IPS-15b (cell line): ENCODE data around the gene CRIP3.

Source experiments
- H3K27me3 ChIP-seq: one replicate; pipeline ENCODE4 v1.6.1; 2013; ENCODE audit warnings: low read length; ENCODE audit not compliant: control insufficient read depth, insufficient read depth
- H3K36me3 ChIP-seq: one replicate; pipeline ENCODE4 v1.6.1; 2013; ENCODE audit warnings: low read length; ENCODE audit not compliant: control insufficient read depth, insufficient read depth
- H3K4me1 ChIP-seq: one replicate; pipeline ENCODE4 v1.6.1; 2013; ENCODE audit warnings: mild to moderate bottlenecking, low read length; ENCODE audit not compliant: control insufficient read depth, insufficient read depth
- H3K4me3 ChIP-seq: one replicate; pipeline ENCODE4 v1.5.1; 2013; ENCODE audit warnings: low read depth, low read length
- H3K9ac ChIP-seq: one replicate; pipeline ENCODE4 v1.6.1; 2013; ENCODE audit warnings: low read depth, mild to moderate bottlenecking, low read length
- H3K9me3 ChIP-seq: one replicate; pipeline ENCODE4 v1.6.1; 2013; ENCODE audit warnings: mild to moderate bottlenecking, low read length; ENCODE audit not compliant: control insufficient read depth, insufficient read depth

CRIP3 gene

DNA sequence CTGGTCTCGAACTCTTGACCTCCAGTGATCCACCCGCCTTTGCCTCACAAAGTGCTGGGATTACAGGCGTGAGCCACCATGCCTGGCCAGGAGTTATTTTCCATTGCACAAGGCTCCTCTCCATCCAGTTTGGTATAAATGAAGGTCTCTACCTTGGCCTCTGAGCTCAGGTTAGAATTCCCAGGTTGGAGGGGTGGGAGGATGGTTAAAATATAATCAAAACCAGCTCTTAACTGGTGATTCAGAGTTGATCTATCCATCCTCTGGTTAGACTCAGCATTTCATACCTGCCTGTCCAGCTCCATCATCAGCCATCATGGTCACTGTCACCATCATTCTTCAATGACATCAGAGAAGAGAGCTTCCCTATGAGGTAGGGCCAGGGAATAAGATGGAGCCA is 13.2 kb downstream of the CRIP3 start:
- Histone ChIP-seq H3K4me1 (no peaks in the 10 kb centered on the region), H3K4me3 (no peak overlapping the region), H3K27me3 (no peaks in the 10 kb centered on the region), H3K9ac (no peak overlapping the region), H3K36me3 (no peaks in the 10 kb centered on the region), H3K9me3 (no peaks in the 10 kb centered on the region)

DNA sequence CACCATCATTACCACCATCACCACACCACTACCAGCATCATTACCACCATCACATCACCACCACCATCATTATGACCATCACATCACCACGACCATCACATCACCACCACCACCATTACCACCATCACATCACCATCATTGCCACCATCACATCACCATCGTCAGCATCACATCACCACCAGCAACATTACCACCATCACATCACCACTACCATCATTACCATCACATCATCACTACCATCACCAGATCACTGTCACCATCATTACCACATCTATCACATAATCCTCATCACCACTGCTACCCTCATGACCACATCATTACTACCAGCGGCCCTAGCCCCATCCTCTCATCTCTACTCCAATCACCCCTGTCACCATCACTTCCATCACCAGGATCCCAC is 14.1 kb downstream of the CRIP3 start:
- no peak overlapping the region for H3K9ac ChIP-seq
- no peaks in the 10 kb centered on the region for H3K36me3 ChIP-seq
- H3K9me3 ChIP-seq: no peaks in the 10 kb centered on the region
- H3K27me3 ChIP-seq: no peaks in the 10 kb centered on the region
- no peak overlapping the region for H3K4me3 ChIP-seq
- H3K4me1 ChIP-seq: no peaks in the 10 kb centered on the region

DNA sequence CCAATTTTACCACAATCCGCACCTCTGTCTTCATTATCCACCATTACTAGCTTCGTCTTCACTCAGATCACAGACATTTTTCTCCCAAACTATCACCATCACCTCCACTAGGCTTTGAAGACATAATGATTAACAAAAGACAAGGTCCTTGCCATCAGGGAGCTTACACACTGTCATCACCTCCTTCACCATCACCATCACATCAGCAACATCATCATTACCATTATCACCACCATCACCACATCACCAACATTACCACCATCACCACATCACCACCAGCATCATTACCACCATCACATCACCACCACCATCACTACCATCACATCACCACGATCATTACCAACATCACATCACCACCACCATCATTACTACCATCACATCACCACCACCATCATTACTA is 14.9 kb downstream of the CRIP3 start:
- Histone ChIP-seq H3K9me3 (no peaks in the 10 kb centered on the region), H3K36me3 (no peaks in the 10 kb centered on the region), H3K9ac (no peak overlapping the region), H3K4me1 (no peaks in the 10 kb centered on the region), H3K27me3 (no peaks in the 10 kb centered on the region), H3K4me3 (no peak overlapping the region)

DNA sequence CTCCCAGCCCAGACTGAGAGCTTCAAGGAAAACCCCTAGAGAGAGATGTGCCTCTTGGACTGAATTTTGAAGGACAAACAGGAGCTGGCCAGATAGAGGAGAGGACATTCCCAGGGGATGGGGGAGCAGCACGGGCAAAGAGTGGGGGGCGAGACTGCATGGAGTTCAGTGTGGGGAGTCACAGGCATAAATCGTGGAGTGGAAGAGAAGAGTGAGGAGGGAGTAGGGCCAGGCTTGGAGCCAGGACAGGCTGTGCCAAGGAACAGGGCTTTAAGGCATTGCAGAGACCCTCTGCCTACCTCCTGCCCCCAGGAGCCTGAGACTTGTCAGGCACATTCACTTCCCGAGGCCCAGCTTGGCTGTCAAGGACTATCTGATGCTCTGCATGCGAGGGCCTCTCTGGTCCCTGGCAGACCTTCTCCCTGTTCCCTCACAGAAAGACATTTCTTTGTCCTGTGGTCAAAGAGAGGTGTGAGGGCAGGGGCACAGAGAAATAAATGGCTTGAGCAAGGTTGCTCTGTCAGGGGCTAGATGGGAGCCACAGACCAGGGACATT is 15.8 kb downstream of the CRIP3 start:
- H3K4me3 ChIP-seq: no peak overlapping the region
- no peaks in the 10 kb centered on the region for H3K9me3 ChIP-seq
- H3K9ac ChIP-seq: no peak overlapping the region
- no peaks in the 10 kb centered on the region for H3K36me3 ChIP-seq
- no peaks in the 10 kb centered on the region for H3K27me3 ChIP-seq
- no peaks in the 10 kb centered on the region for H3K4me1 ChIP-seq

DNA sequence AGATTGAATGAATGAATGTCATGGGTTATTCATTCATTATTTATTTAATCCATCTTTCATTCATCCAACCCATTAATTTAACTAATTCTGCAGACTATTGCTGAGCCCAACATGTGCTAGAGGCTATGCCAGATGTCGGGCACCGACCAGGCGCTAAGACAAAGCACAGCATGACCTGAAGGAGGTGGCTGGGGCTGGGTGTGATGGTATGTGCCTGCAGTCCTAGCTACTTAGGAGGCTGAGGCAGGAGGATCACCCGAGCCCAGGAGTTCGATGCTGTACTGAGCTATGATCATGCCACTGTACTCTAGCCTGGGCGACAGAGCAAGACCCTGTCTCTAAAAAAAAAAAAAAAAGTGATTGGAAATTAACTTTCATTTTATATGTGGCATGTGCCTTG is 16.3 kb downstream of the CRIP3 start:
- no peak overlapping the region for H3K9ac ChIP-seq
- H3K27me3 ChIP-seq: no peaks in the 10 kb centered on the region
- H3K4me3 ChIP-seq: no peak overlapping the region
- H3K9me3 ChIP-seq: no peaks in the 10 kb centered on the region
- no peaks in the 10 kb centered on the region for H3K4me1 ChIP-seq
- H3K36me3 ChIP-seq: no peaks in the 10 kb centered on the region

DNA sequence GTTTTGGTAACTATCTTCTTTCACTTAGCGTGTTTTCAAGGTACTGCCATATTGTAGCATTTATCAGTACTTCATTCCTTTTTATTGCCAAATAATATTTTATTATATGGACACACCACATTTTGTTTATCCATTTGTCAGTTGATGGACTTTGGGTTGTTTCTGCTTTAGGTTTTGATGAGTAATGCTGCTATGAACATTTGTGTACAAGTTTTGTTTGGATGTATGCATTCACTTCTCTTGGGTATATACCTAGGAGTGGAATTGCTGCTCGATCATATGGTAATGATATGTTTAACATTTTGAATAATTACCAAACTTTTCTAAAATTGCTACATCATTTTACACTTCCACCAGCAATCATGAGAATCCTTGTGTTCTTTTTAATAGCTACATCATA is 16.9 kb downstream of the CRIP3 start:
- no peaks in the 10 kb centered on the region for H3K4me1 ChIP-seq
- no peak overlapping the region for H3K9ac ChIP-seq
- no peaks in the 10 kb centered on the region for H3K27me3 ChIP-seq
- no peaks in the 10 kb centered on the region for H3K9me3 ChIP-seq
- no peaks in the 10 kb centered on the region for H3K36me3 ChIP-seq
- no peak overlapping the region for H3K4me3 ChIP-seq

DNA sequence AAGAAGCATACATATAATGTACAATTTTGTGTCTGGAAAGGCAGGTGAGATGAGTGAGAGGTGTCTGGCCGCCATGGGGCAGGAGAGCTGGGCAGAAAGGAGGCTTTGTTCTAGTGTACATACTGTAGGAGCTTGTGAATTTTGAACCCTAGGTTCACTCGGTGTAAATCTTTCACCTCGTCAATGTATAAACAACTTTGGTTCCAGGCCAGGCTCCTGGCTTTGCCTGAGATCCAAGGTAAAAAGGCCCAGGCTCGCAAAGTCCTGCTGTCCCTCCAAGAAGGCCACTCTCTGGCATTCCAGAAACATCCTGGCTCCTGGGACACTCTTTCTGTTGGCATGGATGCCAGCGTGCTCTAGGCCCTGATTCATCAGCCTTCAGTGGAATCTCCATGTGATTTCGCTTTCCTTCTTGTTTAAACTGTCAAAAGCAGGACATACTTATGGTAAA is 17.7 kb downstream of the CRIP3 start:
- Histone ChIP-seq H3K9ac (no peak overlapping the region), H3K36me3 (no peaks in the 10 kb centered on the region), H3K27me3 (peaks cover 7% of the 10 kb centered on the region), H3K9me3 (no peaks in the 10 kb centered on the region), H3K4me1 (no peaks in the 10 kb centered on the region), H3K4me3 (no peak overlapping the region)

DNA sequence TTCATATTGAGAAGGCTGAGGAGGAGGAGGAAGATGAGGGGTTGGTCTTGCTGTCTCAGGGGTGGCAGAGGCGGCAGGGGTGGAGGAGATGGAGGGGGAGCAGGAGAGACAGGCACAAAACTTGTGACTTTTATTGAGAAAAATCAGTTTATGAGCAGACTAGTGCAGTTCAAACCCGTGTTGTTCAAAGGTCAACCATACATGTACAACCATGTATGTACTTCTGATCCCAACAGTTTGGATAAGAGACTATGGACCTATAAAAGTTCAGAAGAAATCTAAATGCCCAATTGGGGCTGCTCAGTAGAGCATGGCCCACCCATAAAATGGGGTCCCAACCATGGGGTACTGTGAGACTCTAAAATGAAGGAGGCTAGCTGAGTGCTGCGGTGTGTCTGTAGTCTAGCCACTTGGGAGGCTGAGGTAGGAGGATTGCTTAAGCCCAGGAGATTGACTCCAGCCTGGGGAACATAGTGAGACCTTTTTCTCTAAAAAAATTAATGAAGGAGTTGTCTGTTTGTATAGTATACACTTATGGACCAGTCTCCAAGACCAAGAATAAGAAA is 18.2 kb downstream of the CRIP3 start:
- H3K9ac ChIP-seq: no peak overlapping the region

DNA sequence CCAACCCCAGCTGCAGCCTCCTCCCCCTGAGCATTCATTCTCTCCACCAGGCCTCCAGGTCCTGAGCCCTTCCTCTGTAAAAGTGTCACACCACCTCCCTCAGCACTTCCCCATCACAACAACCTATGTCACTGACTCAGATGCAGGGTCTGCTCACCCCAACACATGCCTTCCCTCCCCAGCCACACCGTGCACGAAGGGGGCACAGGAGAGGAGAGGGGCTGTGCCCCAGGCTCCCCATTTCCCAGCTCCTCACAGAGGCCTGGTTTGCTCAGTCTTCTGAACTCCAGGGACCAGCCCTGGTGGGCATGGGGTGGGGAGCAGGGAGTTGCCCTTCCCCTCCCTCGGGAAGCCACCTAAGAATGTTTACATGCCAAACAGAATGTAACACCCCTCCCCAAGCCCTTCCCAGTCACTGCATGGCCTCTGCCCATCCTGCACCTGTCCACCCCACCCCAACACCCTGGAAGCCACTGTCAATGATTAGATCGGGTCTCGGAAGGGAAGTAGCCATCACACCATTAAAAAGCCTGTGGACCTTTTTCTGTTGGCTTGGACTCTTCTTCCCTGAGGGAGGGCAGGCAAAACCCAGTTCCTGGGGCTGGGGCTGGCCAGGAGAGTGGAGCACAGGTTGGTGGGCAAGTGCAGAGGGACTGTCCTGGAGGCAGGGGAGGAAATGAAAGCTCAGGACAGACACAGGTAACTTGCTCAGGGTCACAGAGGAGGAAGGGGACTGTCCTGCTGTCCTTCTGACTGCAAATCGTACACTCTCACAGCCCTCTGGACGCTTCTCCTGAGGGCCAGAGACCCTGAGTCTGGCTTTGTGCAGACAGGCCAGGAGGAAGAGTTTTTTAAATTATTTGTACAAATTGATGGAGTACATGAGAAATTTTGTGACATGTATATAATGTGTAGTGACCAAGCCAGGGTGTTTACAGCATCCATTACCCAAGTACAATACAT is 20.6 kb downstream of the CRIP3 start:
- Histone ChIP-seq H3K36me3 (no peaks in the 10 kb centered on the region), H3K9ac (no peak overlapping the region), H3K4me3 (no peak overlapping the region), H3K4me1 (no peaks in the 10 kb centered on the region), H3K9me3 (no peaks in the 10 kb centered on the region), H3K27me3 (peaks cover 20% of the 10 kb centered on the region)

More for the DNA sequence above, 18.2 kb downstream of the CRIP3 start:
- no peaks in the 10 kb centered on the region for H3K36me3 ChIP-seq
- H3K9me3 ChIP-seq: no peaks in the 10 kb centered on the region
- H3K4me1 ChIP-seq: no peaks in the 10 kb centered on the region
- H3K4me3 ChIP-seq: no peak overlapping the region
- peaks cover 12% of the 10 kb centered on the region for H3K27me3 ChIP-seq

DNA sequence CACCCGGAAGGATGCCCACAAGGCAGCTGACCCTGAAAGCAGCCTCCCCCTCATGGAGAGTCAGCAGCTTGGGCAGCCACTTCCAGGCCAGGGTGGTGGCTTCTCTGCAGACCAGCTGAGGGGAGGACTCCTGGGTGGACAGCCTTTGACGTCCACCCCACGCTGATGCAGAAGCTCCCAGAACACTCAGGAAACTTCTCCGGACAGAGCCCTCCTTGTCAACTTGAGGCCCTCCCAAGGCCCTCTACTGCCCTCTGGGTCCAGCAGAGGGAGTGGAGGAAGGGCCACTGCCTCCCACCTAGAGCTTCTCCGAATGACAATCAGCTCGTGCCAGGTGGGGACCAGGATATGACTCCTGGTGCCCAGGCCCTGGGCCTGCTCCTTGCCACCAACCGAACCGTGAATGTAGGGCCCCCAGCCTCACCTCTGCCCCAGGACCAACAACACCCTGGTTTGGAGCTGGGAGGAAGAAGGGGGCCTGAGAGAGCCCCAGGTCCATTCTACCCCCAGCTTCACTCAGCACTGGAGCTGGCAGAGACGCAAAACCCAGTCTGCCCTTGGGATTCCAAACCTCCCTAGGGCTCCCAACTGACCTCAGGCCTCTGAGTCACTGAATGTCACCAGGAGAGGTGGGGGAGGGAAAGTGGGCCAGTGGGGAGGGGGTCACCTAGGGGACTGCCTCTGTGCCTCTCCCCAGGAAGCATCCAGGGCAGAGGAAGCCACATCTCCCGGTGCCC is 21.5 kb downstream of the CRIP3 start:
- peaks cover 20% of the 10 kb centered on the region for H3K27me3 ChIP-seq
- no peak overlapping the region for H3K9ac ChIP-seq
- H3K36me3 ChIP-seq: no peaks in the 10 kb centered on the region
- H3K9me3 ChIP-seq: no peaks in the 10 kb centered on the region
- no peaks in the 10 kb centered on the region for H3K4me1 ChIP-seq
- no peak overlapping the region for H3K4me3 ChIP-seq

DNA sequence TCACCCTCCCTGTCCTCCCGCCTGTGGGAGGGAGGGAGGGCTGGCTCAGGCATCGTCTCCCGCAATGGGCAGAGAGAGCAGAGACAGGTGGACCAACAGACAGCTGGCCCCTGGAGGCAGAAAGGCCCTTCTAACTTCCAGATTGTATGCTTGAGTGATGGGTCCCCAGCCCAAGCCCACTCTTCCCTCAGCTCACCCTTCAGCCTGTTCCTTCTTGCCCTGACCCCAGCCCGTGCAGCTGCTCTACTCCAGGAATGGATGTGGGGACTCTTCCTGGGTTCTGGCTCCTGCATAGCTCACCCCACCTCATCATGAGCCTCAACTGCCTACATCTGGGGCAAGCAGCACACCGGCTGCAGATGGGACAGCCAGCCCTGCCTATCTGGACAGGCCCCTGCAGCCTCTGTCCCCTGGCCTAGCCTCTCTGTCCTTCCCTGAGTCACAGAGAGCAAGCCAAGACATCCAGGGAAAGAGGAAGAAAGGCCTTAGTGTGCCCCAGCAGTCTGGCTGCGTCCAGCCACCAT is 22.1 kb downstream of the CRIP3 start:
- H3K4me3 ChIP-seq: no peak overlapping the region
- peaks cover 22% of the 10 kb centered on the region for H3K27me3 ChIP-seq
- H3K36me3 ChIP-seq: no peaks in the 10 kb centered on the region
- no peak overlapping the region for H3K9ac ChIP-seq
- H3K4me1 ChIP-seq: no peaks in the 10 kb centered on the region
- H3K9me3 ChIP-seq: no peaks in the 10 kb centered on the region
